ENCODE data around the gene NSUN6.

DNA sequence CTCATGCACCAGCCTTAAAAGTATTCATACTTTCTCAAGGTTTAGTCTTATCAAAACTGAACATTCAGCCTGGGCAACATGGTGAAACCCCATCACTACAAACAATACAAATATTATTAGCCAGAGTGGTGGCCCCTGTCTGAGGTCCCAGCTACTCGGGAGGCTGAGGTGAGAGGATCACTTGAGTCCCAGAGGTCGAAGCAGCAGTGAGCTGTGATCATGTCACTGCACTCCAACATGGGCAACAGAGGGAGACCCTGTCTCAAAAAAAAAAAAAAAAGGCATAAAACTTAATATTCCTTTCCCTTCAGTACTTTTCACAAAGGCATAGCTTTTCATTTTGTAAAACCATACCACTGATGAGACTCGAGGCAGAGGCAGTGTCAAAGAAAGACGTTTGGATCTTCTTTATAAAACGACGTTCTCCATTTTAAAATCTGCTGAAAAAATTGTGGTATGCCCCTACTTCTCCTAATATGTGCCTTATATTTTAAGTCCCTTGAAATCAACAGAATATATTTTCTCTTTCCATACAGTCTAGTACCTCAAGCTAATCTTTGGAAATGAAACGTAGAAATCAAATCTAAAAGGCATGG, 1.9 kb downstream of the NSUN6 start:
- no peak for TF ChIP-seq CTCF (IDR thresholded peaks at IDR 0.05)
- no peak for TF ChIP-seq JUND (IDR thresholded peaks at IDR 0.05)
- no peak for TF ChIP-seq EZH2phosphoT487 (IDR thresholded peaks at IDR 0.05; ENCODE audit: borderline replicate concordance, low read depth)
- no peak for TF ChIP-seq POLR2AphosphoS5 (IDR thresholded peaks at IDR 0.05; ENCODE audit: low read depth, low read length)
- TF ChIP-seq YY1 (IDR thresholded peaks at IDR 0.05; ENCODE audit: low read depth): no peak

All from SK-N-SH (cell line).